ENCODE results near the gene COX5A. TPM values are rescaled to one million over a fixed set of nuclear protein-coding genes. Genes with fewer than 3 reads are reported as not detected.

The COX5A gene
- total and polyA plus RNA-seq, 2 donors (not counting 1 experiment from before 2014, with no cell fraction given), result 41.9 to 183 TPM

DNA sequence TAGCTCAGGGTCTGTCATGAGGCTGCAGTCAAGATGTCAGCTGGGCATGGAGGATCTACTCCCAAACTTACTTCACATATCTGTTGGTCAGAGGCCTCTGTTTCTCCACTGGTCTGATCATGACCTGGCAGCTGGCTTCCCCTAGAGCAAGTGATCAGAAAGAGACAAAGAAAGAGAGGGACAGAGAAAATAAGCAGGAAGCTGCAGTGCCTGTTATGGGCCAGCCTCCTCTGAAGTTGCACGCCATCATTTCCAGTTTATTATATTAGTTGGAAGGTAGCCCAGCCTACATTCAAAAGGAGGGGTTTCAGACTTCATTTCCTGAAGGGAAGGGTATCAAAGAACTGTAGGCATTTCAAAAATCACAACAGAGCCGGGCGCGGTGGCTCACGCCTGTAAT is 23.7 kb upstream of the COX5A start:
- no peak overlapping the region for H3K27ac ChIP-seq (ENCODE audit: insufficient read depth, low read length)
- H3K79me2 ChIP-seq (ENCODE audit: control insufficient read depth, insufficient read depth, low read length), result no peaks in the 10 kb centered on the region
- H3K27me3 ChIP-seq (ENCODE audit: control insufficient read depth, insufficient read depth, low read length), result peaks cover 14% of the 10 kb centered on the region
- TF ChIP-seq, protein P1, sequence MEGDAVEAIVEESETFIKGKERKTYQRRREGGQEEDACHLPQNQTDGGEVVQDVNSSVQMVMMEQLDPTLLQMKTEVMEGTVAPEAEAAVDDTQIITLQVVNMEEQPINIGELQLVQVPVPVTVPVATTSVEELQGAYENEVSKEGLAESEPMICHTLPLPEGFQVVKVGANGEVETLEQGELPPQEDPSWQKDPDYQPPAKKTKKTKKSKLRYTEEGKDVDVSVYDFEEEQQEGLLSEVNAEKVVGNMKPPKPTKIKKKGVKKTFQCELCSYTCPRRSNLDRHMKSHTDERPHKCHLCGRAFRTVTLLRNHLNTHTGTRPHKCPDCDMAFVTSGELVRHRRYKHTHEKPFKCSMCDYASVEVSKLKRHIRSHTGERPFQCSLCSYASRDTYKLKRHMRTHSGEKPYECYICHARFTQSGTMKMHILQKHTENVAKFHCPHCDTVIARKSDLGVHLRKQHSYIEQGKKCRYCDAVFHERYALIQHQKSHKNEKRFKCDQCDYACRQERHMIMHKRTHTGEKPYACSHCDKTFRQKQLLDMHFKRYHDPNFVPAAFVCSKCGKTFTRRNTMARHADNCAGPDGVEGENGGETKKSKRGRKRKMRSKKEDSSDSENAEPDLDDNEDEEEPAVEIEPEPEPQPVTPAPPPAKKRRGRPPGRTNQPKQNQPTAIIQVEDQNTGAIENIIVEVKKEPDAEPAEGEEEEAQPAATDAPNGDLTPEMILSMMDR (conservative IDR thresholded peaks at IDR 0.05 in 1 of 2, IDR thresholded peaks at IDR 0.05 in 1 of 2; ENCODE audit: low read depth in 1 of 2, low read length in 2 of 2), result no peak
- no peaks in the 10 kb centered on the region for H3K36me3 ChIP-seq (ENCODE audit: control insufficient read depth, insufficient read depth, low read length)
- no peak overlapping the region for H2AFZ ChIP-seq (ENCODE audit: low read length)
- H3K9ac ChIP-seq (ENCODE audit: insufficient read depth, low read length), result no peak overlapping the region
- H3K9me3 ChIP-seq (ENCODE audit: control insufficient read depth, insufficient read depth, low read depth, low read length), result no peaks in the 10 kb centered on the region
- no peaks in the 10 kb centered on the region for H4K20me1 ChIP-seq (ENCODE audit: control insufficient read depth, extremely low read depth, insufficient read depth, low read length)
- no peak overlapping the region for H3K4me3 ChIP-seq (replicated peaks in 1 of 4; ENCODE audit: control extremely low read depth in 1 of 4, insufficient read depth in 1 of 4, low read depth in 3 of 4, low read length in 4 of 4)
- no peak for DNase-seq (ENCODE audit: low read depth in 2 of 2)
- no peaks in the 10 kb centered on the region for H3K4me1 ChIP-seq (ENCODE audit: control insufficient read depth, extremely low read depth, insufficient read depth, low read length)
- H3K4me2 ChIP-seq (ENCODE audit: extremely low read depth, insufficient read depth, low read length), result no peak overlapping the region

DNA sequence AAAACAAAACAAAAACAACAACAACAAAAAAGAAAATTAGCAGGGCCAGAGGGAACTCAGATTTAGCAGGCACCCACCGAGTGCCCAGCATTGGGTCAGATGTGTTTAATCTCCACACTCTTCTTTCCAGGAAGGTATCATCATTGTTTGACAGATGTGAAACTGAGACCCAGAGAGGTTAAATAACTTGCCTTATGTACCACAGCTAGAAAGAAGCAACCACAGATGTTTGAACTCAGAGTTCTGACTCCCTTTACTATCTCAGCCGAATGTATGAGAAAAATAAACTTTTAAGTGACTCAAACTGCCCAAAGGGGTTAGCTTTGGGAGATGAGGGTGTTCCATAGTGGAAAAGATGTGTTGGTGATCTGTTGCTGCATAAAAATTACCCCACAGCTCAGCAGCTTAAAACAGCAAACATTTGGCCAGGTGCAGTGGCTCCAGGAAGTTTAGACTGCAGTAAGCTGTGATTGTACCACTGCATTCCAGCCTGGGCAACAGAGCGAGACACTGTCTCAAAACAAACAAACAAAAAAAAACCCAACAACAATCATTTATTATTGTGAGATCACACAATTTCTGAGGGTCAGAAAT is 23.2 kb upstream of the COX5A start:
- Histone ChIP-seq H3K4me2 (ENCODE audit: extremely low read depth, insufficient read depth, low read length) (no peak overlapping the region), H3K4me1 (ENCODE audit: control insufficient read depth, extremely low read depth, insufficient read depth, low read length) (no peaks in the 10 kb centered on the region), H3K9me3 (ENCODE audit: control insufficient read depth, insufficient read depth, low read depth, low read length) (no peaks in the 10 kb centered on the region), H3K27me3 (ENCODE audit: control insufficient read depth, insufficient read depth, low read length) (peaks cover 14% of the 10 kb centered on the region), H2AFZ (ENCODE audit: low read length) (no peak overlapping the region), H3K4me3 (replicated peaks in 1 of 4; ENCODE audit: control extremely low read depth in 1 of 4, insufficient read depth in 1 of 4, low read depth in 3 of 4, low read length in 4 of 4) (no peak overlapping the region), H3K27ac (ENCODE audit: insufficient read depth, low read length) (no peak overlapping the region), H3K9ac (ENCODE audit: insufficient read depth, low read length) (no peak overlapping the region), H3K36me3 (ENCODE audit: control insufficient read depth, insufficient read depth, low read length) (no peaks in the 10 kb centered on the region), H4K20me1 (ENCODE audit: control insufficient read depth, extremely low read depth, insufficient read depth, low read length) (no peaks in the 10 kb centered on the region), H3K79me2 (ENCODE audit: control insufficient read depth, insufficient read depth, low read length) (no peaks in the 10 kb centered on the region)
- TF ChIP-seq, protein P1 (conservative IDR thresholded peaks at IDR 0.05 in 1 of 2, IDR thresholded peaks at IDR 0.05 in 1 of 2; ENCODE audit: low read depth in 1 of 2, low read length in 2 of 2), result no peak
- no peak for TF ChIP-seq EZH2 (IDR thresholded peaks at IDR 0.05; ENCODE audit: low read length, missing control alignments)
- DNase-seq (ENCODE audit: low read depth in 2 of 2), result no peak

DNA sequence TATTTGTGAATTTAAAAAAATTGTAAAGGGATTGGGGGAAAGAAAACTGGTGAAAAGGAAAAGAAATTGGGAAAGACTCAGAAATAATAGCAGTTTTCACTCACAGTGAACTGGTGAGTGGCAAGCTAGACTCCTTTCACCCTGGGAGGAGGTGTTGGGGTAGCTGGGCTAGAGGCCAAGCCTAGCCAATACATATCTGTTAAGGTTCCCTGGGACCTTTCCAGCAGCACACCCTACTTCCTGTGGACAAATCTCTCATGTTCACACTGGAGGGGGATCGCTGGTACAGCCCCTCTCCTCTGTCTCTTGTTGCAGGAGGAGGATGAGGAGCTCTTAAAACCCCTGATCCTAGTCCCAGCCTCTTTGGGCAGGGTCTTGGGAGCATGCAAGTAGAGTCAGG is 22.4 kb upstream of the COX5A start:
- Histone ChIP-seq H3K27me3 (ENCODE audit: control insufficient read depth, insufficient read depth, low read length) (peaks cover 14% of the 10 kb centered on the region), H3K27ac (ENCODE audit: insufficient read depth, low read length) (no peak overlapping the region), H3K4me2 (ENCODE audit: extremely low read depth, insufficient read depth, low read length) (no peak overlapping the region), H3K9me3 (ENCODE audit: control insufficient read depth, insufficient read depth, low read depth, low read length) (no peaks in the 10 kb centered on the region), H3K4me3 (replicated peaks in 1 of 4; ENCODE audit: control extremely low read depth in 1 of 4, insufficient read depth in 1 of 4, low read depth in 3 of 4, low read length in 4 of 4) (no peak overlapping the region), H3K79me2 (ENCODE audit: control insufficient read depth, insufficient read depth, low read length) (no peaks in the 10 kb centered on the region), H4K20me1 (ENCODE audit: control insufficient read depth, extremely low read depth, insufficient read depth, low read length) (no peaks in the 10 kb centered on the region), H3K36me3 (ENCODE audit: control insufficient read depth, insufficient read depth, low read length) (no peaks in the 10 kb centered on the region), H3K9ac (ENCODE audit: insufficient read depth, low read length) (no peak overlapping the region), H3K4me1 (ENCODE audit: control insufficient read depth, extremely low read depth, insufficient read depth, low read length) (no peaks in the 10 kb centered on the region), H2AFZ (ENCODE audit: low read length) (no peak overlapping the region)
- TF ChIP-seq, protein P1 (conservative IDR thresholded peaks at IDR 0.05 in 1 of 2, IDR thresholded peaks at IDR 0.05 in 1 of 2; ENCODE audit: low read depth in 1 of 2, low read length in 2 of 2), result no peak
- TF ChIP-seq EZH2 (IDR thresholded peaks at IDR 0.05; ENCODE audit: low read length, missing control alignments), result no peak
- no peak for DNase-seq (ENCODE audit: low read depth in 2 of 2)

All from fibroblast of lung (primary cell).